Common myeloid progenitor, CD34-positive (primary cell): ENCODE data around the gene TBC1D24.
"Not testable (repeated sequence)": the region's sequence is repeated elsewhere in the genome, so short reads cannot be mapped to it uniquely, and the experiment has no call there.

Experiments used
- CTCF ChIA-PET: fragments of 350-600 bp; sonication (Branson Sonifier 250); formaldehyde crosslinking; loops from one replicate; lab custom pipeline; 2021; ENCODE audit warnings: antibody characterized with exemption; lab: Charles Lee
- POLR2A ChIA-PET: fragments of 350-600 bp; sonication (Branson Sonifier 250); formaldehyde crosslinking; loops from one replicate; lab custom pipeline; 2021; ENCODE audit warnings: antibody characterized with exemption; lab: Charles Lee
- DNase-seq, 3 donors: peaks; one replicate each; pipeline versions ENCODE4 v3.0.0 to v3.0.0-alpha.2; 2013
- H3K27ac ChIP-seq, 2 experiments: 1 replicate in 1 of 2; 2 replicates in 1 of 2; pipeline ENCODE4 v1.7.0; 2013; ENCODE audit warnings: inconsistent platforms in 2 of 2, low read length in 2 of 2, mild to moderate bottlenecking in 2 of 2, low read depth in 1 of 2, moderate library complexity in 1 of 2; ENCODE audit not compliant: severe bottlenecking in 2 of 2, insufficient read depth in 1 of 2, poor library complexity in 1 of 2
- H3K27me3 ChIP-seq, 5 experiments: replicated peaks in 2 of 5; 1 replicate in 3 of 5; 2 replicates in 2 of 5; pipeline versions ENCODE4 v1.6.1 to v1.7.0; 2013; ENCODE audit warnings: low read length in 4 of 5, mild to moderate bottlenecking in 2 of 5, moderate library complexity in 2 of 5, inconsistent platforms in 1 of 5; ENCODE audit not compliant: insufficient read depth in 5 of 5, control insufficient read depth in 4 of 5
- H3K36me3 ChIP-seq, 4 experiments: 1 replicate in 2 of 4; 2 replicates in 2 of 4; pipeline versions ENCODE4 v1.6.1 to v1.7.0; 2013; ENCODE audit warnings: low read length in 3 of 4, control low read depth in 1 of 4, mild to moderate bottlenecking in 1 of 4; ENCODE audit not compliant: control insufficient read depth in 4 of 4, insufficient read depth in 4 of 4
- H3K4me1 ChIP-seq, 4 experiments: 1 replicate in 3 of 4; 2 replicates in 1 of 4; pipeline versions ENCODE4 v1.6.1 to v1.7.1; 2013; ENCODE audit warnings: low read length in 3 of 4, mild to moderate bottlenecking in 3 of 4, control low read depth in 1 of 4, inconsistent platforms in 1 of 4, moderate library complexity in 1 of 4; ENCODE audit not compliant: control insufficient read depth in 4 of 4, insufficient read depth in 4 of 4; ENCODE audit errors: control extremely low read depth in 1 of 4
- H3K4me3 ChIP-seq, 7 experiments: 1 replicate in 4 of 7; 2 replicates in 3 of 7; pipeline versions ENCODE4 v1.5.1 to v1.7.0; 2013; ENCODE audit warnings: mild to moderate bottlenecking in 7 of 7, low read length in 6 of 7, moderate library complexity in 6 of 7, inconsistent platforms in 2 of 7, low read depth in 2 of 7, control low read depth in 1 of 7; ENCODE audit not compliant: insufficient read depth in 4 of 7, control insufficient read depth in 1 of 7; ENCODE audit errors: extremely low read depth in 1 of 7
- H3K9me3 ChIP-seq, 5 experiments: 1 replicate in 4 of 5; 2 replicates in 1 of 5; pipeline versions ENCODE4 v1.6.1 to v1.7.1; 2013; ENCODE audit warnings: low read length in 4 of 5, mild to moderate bottlenecking in 2 of 5, inconsistent platforms in 1 of 5, low read depth in 1 of 5, moderate library complexity in 1 of 5; ENCODE audit not compliant: control insufficient read depth in 4 of 5, insufficient read depth in 2 of 5; ENCODE audit errors: control extremely low read depth in 1 of 5
- WGBS: methylation state at CpG from one replicate; pipeline ENCODE4 v1.1.5; 2013; ENCODE audit not compliant: insufficient coverage; 5-methylcytosine and 5-hydroxymethylcytosine counted together

Gene TBC1D24

GRCh38 chr16:2530629-2531318, 55.8 kb downstream of the TBC1D24 start:
- ChIA-PET CTCF (interaction anchor here (1.4 kb wide), 1 partner anchor 11 kb away, joined by 7 read pairs; the partner anchor contains the start of gene AMDHD2), POLR2A (interaction anchor here (0.6 to 2.8 kb wide), 4 partner anchors 11 to 23 kb away, joined by 3 to 24 read pairs (median 4); partner anchors contain the start of genes AMDHD2 and ATP6V0C)
- 98% methylated on average over 13 of the region's 14 CpGs for WGBS
- Histone ChIP-seq H3K9me3 (no peaks in the 10 kb centered on the region), H3K27ac (no peak overlapping the region), H3K27me3 (no peaks in the 10 kb centered on the region), H3K4me1 (peaks cover 0 to 24% (median 18%) of the 10 kb centered on the region in 4 experiments), H3K4me3 (peak overlapping the region in 2 of 7 experiments; percentile 78 to 81), H3K36me3 (peaks cover 3 to 42% (median 28%) of the 10 kb centered on the region in 4 experiments)
- no peak for DNase-seq

DNA sequence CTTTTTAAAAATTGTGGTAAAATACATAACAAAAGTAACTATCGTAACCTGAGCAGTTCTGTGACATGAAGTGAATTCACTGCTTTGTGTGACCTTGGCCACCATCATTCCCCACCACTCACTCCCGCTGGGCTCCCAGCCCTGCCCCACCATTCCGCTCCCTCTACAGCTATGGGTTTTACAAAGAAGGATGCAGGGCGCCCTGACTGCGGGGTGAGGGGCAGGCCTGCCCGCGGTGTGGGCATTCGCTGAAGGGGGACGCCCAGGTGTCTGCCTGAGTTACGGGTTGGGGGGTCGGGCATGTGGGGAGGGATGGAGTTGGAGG, 56.4 kb downstream of the TBC1D24 start, which contains the start of gene CEMP1:
TSS of gene CEMP1 (minus strand) at position 38 of the 325 bp plus-strand sequence. CDS start 335 bp downstream, outside the sequence.
- Histone ChIP-seq H3K36me3 (peaks cover 0 to 36% (median 24%) of the 10 kb centered on the region in 4 experiments), H3K27ac (peak within 1 kb of the TSS in 1 of 2 experiments; percentile 76), H3K27me3 (no peaks in the 10 kb centered on the region), H3K9me3 (no peaks in the 10 kb centered on the region), H3K4me1 (peaks cover 0 to 18% (median 16%) of the 10 kb centered on the region in 4 experiments), H3K4me3 (peak within 1 kb of the TSS; percentile 50 to 81 (median 73))
- DNase-seq = no peak
- ChIA-PET POLR2A (interaction anchor here (0.6 to 2.8 kb wide), 4 partner anchors 12 to 24 kb away, joined by 3 to 24 read pairs (median 4); partner anchors contain the start of genes AMDHD2 and ATP6V0C), CTCF (interaction anchor here (1.2 to 1.4 kb wide), 2 partner anchors 11 to 24 kb away, joined by 3 to 7 read pairs; partner anchors contain the start of gene AMDHD2)
- WGBS = 0% methylated on average over 4 of the region's 11 CpGs

- WGBS = under 1% methylated on average over 71 of the region's 84 CpGs
- H3K4me1 ChIP-seq = peaks cover 0 to 19% (median 17%) of the 10 kb centered on the region in 4 experiments
Measured at GRCh38 chr16:2531696-2532493, 57.0 kb downstream of the TBC1D24 start.

GRCh38 chr16:2532494-2533141, 57.7 kb downstream of the TBC1D24 start:
- peak overlapping the region in 1 of 2 experiments; percentile 76 for H3K27ac ChIP-seq
- H3K4me3 ChIP-seq = peak overlapping the region; percentile 50 to 81 (median 73)
- peak; percentile 45 to 78 (median 68) for DNase-seq
- no peaks in the 10 kb centered on the region for H3K27me3 ChIP-seq
- POLR2A ChIA-PET = interaction anchor here (0.5 to 2.8 kb wide), 3 partner anchors 13 to 1778 kb away, joined by 3 to 24 read pairs (median 4); partner anchors contain the start of gene AMDHD2
- peaks cover 0 to 27% (median 16%) of the 10 kb centered on the region in 4 experiments for H3K36me3 ChIP-seq
- 6% methylated on average over 26 of the region's 37 CpGs for WGBS
- peaks cover 0 to 25% (median 20%) of the 10 kb centered on the region in 4 experiments for H3K4me1 ChIP-seq
- H3K9me3 ChIP-seq = no peaks in the 10 kb centered on the region
- CTCF ChIA-PET = interaction anchor here (0.6 to 1.5 kb wide), 4 partner anchors 17 to 31 kb away, joined by 3 read pairs; no protein-coding TSS in a partner anchor

More at GRCh38 chr16:2531696-2532493, 57.0 kb downstream of the TBC1D24 start:
- peak overlapping the region; percentile 50 to 81 (median 73) for H3K4me3 ChIP-seq
- H3K36me3 ChIP-seq = peaks cover 0 to 33% (median 20%) of the 10 kb centered on the region in 4 experiments
- DNase-seq = peak; percentile 93 to 97 (median 96)
- CTCF ChIA-PET = interaction anchor here (0.9 to 1.5 kb wide), 4 partner anchors 12 to 25 kb away, joined by 3 to 7 read pairs (median 3); partner anchors contain the start of gene AMDHD2
- H3K27ac ChIP-seq = peak overlapping the region in 1 of 2 experiments; percentile 76
- H3K9me3 ChIP-seq = no peaks in the 10 kb centered on the region
- POLR2A ChIA-PET = interaction anchor here (0.5 to 2.8 kb wide), 4 partner anchors 12 to 1777 kb away, joined by 3 to 24 read pairs (median 4); partner anchors contain the start of gene AMDHD2
- H3K27me3 ChIP-seq = no peaks in the 10 kb centered on the region

DNA sequence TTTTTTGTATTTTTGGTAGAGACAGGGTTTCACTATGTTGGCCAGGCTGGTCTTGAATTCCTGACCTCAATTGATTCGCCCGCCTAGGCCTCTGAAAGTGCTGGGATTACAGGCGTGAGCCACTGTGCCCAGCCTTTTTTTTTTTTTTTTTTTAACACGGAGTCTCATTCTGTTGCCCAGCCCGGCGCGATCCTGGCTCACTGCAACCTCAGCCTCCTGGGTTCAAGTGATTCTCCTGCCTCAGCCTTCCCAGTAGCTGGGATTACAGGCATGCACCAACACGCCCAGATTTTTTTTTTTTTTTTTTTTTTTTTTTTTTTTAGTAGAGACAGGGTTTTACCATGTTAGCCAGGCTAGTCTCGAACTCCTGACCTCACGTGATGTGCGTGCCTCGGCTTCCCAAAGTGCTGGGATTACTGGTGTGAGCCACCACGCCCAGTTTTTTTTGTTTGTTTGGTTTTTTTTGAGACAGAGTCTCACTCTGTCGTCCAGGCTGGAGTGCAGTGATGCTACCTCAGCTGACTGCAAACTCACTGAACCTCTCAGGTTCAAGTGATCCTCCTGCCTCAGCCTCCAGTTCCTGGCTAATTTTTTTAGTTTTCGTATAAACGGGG, 58.3 kb downstream of the TBC1D24 start:
- H3K9me3 ChIP-seq, DNase-seq, H3K27me3 ChIP-seq, H3K27ac ChIP-seq, POLR2A ChIA-PET: not testable (repeated sequence)
- peaks cover 0 to 25% (median 20%) of the 10 kb centered on the region in 4 experiments for H3K4me1 ChIP-seq
- peaks cover 0 to 20% (median 13%) of the 10 kb centered on the region in 4 experiments for H3K36me3 ChIP-seq
- H3K4me3 ChIP-seq = peak overlapping the region in 5 of 7 experiments; percentile 65 to 81 (median 78)
- CTCF ChIA-PET = interaction anchor here (0.6 to 1.5 kb wide), 3 partner anchors 17 to 32 kb away, joined by 3 read pairs; no protein-coding TSS in a partner anchor
- 93% methylated on average over 4 of the region's 16 CpGs for WGBS

DNA sequence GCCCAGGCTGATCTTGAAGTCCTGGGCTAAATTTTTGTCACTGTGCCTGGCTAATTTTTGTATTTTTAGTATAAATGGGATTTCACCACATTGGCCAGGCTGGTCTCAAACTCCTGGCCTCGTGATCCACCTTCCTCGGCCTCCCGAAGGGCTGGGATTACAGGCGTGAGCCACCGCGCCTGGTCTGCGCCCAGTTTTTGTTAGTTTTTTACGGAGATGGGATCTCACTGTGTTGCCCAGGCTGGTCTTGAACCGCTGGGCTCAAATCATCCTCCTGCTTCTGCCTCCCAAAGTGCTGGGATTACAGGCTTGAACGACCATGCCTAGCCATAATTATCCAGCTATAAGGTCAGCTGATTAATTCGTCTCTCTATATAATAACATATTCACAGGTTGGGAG, 59.0 kb downstream of the TBC1D24 start:
- H3K4me1 ChIP-seq = peaks cover 3 to 30% (median 24%) of the 10 kb centered on the region in 4 experiments
- 95% methylated on average over 8 of the region's 11 CpGs for WGBS
- H3K4me3 ChIP-seq = no peak overlapping the region
- H3K9me3 ChIP-seq = no peaks in the 10 kb centered on the region
- H3K36me3 ChIP-seq = peaks cover 0 to 14% (median 8%) of the 10 kb centered on the region in 4 experiments
- no peak for DNase-seq
- ChIA-PET CTCF (no interaction called here), POLR2A (no interaction called here)
- H3K27ac ChIP-seq = no peak overlapping the region
- H3K27me3 ChIP-seq = no peaks in the 10 kb centered on the region
